ENCODE data around the gene STX1A. TPM values are rescaled to one million over a fixed set of nuclear protein-coding genes. Genes with fewer than 3 reads are reported as not detected.
"Not testable (repeated sequence)": the region's sequence is repeated elsewhere in the genome, so short reads cannot be mapped to it uniquely, and the experiment has no call there.

Gene STX1A
- total RNA-seq, 2 experiments from 2014 or later: 22.2 to 24.1 TPM

- CTCF ChIA-PET: interaction anchor here (0.6 to 3.5 kb wide), 4 partner anchors 9 to 356 kb away, joined by 3 to 19 read pairs (median 7); no protein-coding TSS in a partner anchor
- POLR2A ChIA-PET: interaction anchor here (0.8 to 1.4 kb wide), 3 partner anchors 107 to 216 kb away, joined by 3 to 5 read pairs (median 4); partner anchors contain the start of gene BAZ1B
These were observed 18.7 kb upstream of the STX1A start for GRCh38 chr7:73738220-73738611.

GRCh38 chr7:73737491-73738219 lies 18.2 kb upstream of the STX1A start:
- ChIA-PET POLR2A (interaction anchor here (0.8 kb wide), 1 partner anchor 106 kb away, joined by 3 read pairs; no protein-coding TSS in a partner anchor), CTCF (interaction anchor here (0.6 to 3.5 kb wide), 3 partner anchors 9 to 131 kb away, joined by 4 to 19 read pairs (median 10); no protein-coding TSS in a partner anchor)

GRCh38 chr7:73736885-73737284 lies 17.4 kb upstream of the STX1A start:
- CTCF ChIA-PET: interaction anchor here (3.2 to 3.5 kb wide), 2 partner anchors 11 to 130 kb away, joined by 10 to 19 read pairs; no protein-coding TSS in a partner anchor
- POLR2A ChIA-PET: no interaction called here

GRCh38 chr7:73735528-73735905 lies 16.0 kb upstream of the STX1A start:
- POLR2A ChIA-PET: no interaction called here

GRCh38 chr7:73734619-73735527 lies 15.4 kb upstream of the STX1A start:
- CTCF ChIA-PET: interaction anchor here (0.7 to 2.0 kb wide), 14 partner anchors 9 to 212 kb away, joined by 3 to 19 read pairs (median 4); partner anchors contain the start of gene BUD23
- POLR2A ChIA-PET: interaction anchor here (0.5 kb wide), 1 partner anchor 214 kb away, joined by 4 read pairs; no protein-coding TSS in a partner anchor

More at GRCh38 chr7:73735528-73735905, 16.0 kb upstream of the STX1A start:
- CTCF ChIA-PET: interaction anchor here (0.9 to 2.0 kb wide), 8 partner anchors 10 to 213 kb away, joined by 3 to 19 read pairs (median 6); no protein-coding TSS in a partner anchor

GRCh38 chr7:73732397-73732796 lies 12.9 kb upstream of the STX1A start:
- ChIA-PET CTCF (interaction anchor here (0.8 to 2.4 kb wide), 2 partner anchors 114 to 125 kb away, joined by 3 to 14 read pairs; no protein-coding TSS in a partner anchor), POLR2A (interaction anchor here (0.6 to 0.7 kb wide), 3 partner anchors 67 to 658 kb away, joined by 4 read pairs; partner anchors contain the start of gene TBL2)

GRCh38 chr7:73730485-73730884 lies 11.0 kb upstream of the STX1A start:
- POLR2A ChIA-PET: interaction anchor here (0.7 kb wide), 1 partner anchor 223 kb away, joined by 3 read pairs; no protein-coding TSS in a partner anchor
- CTCF ChIA-PET: interaction anchor here (1.0 to 3.0 kb wide), 2 partner anchors 124 kb away, joined by 3 to 15 read pairs; no protein-coding TSS in a partner anchor

- ChIA-PET CTCF (interaction anchor here (0.5 to 3.0 kb wide), 5 partner anchors 10 to 124 kb away, joined by 3 to 15 read pairs (median 3); no protein-coding TSS in a partner anchor), POLR2A (interaction anchor here (0.6 kb wide), 1 partner anchor 38 kb away, joined by 4 read pairs; no protein-coding TSS in a partner anchor)
These were observed 9.1 kb upstream of the STX1A start for GRCh38 chr7:73728551-73728950.

GRCh38 chr7:73727952-73728351 lies 8.5 kb upstream of the STX1A start:
- CTCF ChIA-PET: interaction anchor here (1.4 to 3.0 kb wide), 2 partner anchors 27 to 121 kb away, joined by 3 to 15 read pairs; no protein-coding TSS in a partner anchor
- POLR2A ChIA-PET: no interaction called here

GRCh38 chr7:73726083-73726466 lies 6.6 kb upstream of the STX1A start:
- CTCF ChIA-PET: interaction anchor here (0.8 to 6.0 kb wide), 11 partner anchors 9 to 135 kb away, joined by 3 to 60 read pairs (median 6); partner anchors contain the start of gene ABHD11
- POLR2A ChIA-PET: no interaction called here

- CTCF ChIA-PET: interaction anchor here (0.6 to 6.0 kb wide), 2 partner anchors 117 to 208 kb away, joined by 5 to 60 read pairs; no protein-coding TSS in a partner anchor
- POLR2A ChIA-PET: no interaction called here
These were observed 4.3 kb upstream of the STX1A start for GRCh38 chr7:73723813-73724212.

GRCh38 chr7:73722785-73723184 lies 3.3 kb upstream of the STX1A start:
- ChIA-PET POLR2A (no interaction called here), CTCF (interaction anchor here (0.7 to 6.0 kb wide), 3 partner anchors 55 to 124 kb away, joined by 3 to 60 read pairs (median 3); partner anchors contain the start of gene VPS37D)

GRCh38 chr7:73722182-73722581 lies 2.7 kb upstream of the STX1A start:
- CTCF ChIA-PET: interaction anchor here (1.3 to 6.0 kb wide), 2 partner anchors 54 to 116 kb away, joined by 3 to 60 read pairs; partner anchors contain the start of gene VPS37D
- POLR2A ChIA-PET: not testable (repeated sequence)

GRCh38 chr7:73721377-73721817 lies 1.9 kb upstream of the STX1A start:
- ChIA-PET CTCF (interaction anchor here (1.3 to 6.0 kb wide), 2 partner anchors 53 to 115 kb away, joined by 3 to 60 read pairs; partner anchors contain the start of gene VPS37D), POLR2A (interaction anchor here (0.7 kb wide), 1 partner anchor 17 kb away, joined by 3 read pairs; the partner anchor contains the start of gene ABHD11)

GRCh38 chr7:73720443-73720842 lies 974 bp upstream of the STX1A start:
- CTCF ChIA-PET: interaction anchor here (2.1 kb wide), 1 partner anchor 114 kb away, joined by 8 read pairs; no protein-coding TSS in a partner anchor
- POLR2A ChIA-PET: interaction anchor here (0.7 kb wide), 1 partner anchor 18 kb away, joined by 3 read pairs; the partner anchor contains the start of gene ABHD11

GRCh38 chr7:73719806-73720169 lies 319 bp upstream of the STX1A start:
- CTCF ChIA-PET: interaction anchor here (2.1 kb wide), 1 partner anchor 113 kb away, joined by 8 read pairs; no protein-coding TSS in a partner anchor
- POLR2A ChIA-PET: no interaction called here

GRCh38 chr7:73718438-73718881 lies 1.0 kb downstream of the STX1A start:
- ChIA-PET POLR2A (interaction anchor here (0.5 to 1.0 kb wide), 3 partner anchors 12 to 140 kb away, joined by 3 to 15 read pairs (median 4); partner anchors contain the start of gene TBL2), CTCF (interaction anchor here (0.8 to 1.5 kb wide), 2 partner anchors 16 to 112 kb away, joined by 3 to 7 read pairs; no protein-coding TSS in a partner anchor)

- POLR2A ChIA-PET: interaction anchor here (0.5 to 1.0 kb wide), 4 partner anchors 11 to 196 kb away, joined by 3 to 15 read pairs (median 4); partner anchors contain the start of genes BAZ1B and TBL2
- CTCF ChIA-PET: interaction anchor here (0.8 to 1.5 kb wide), 3 partner anchors 16 to 111 kb away, joined by 3 to 7 read pairs (median 3); no protein-coding TSS in a partner anchor
These were observed 1.5 kb downstream of the STX1A start for GRCh38 chr7:73717991-73718405.

All from activated CD8-positive, alpha-beta memory T cell treated with anti-CD3 and anti-CD28 coated beads for 36 hours (primary cell).